A549 (cell line): ENCODE data around the gene FAM89B.

Experiments
- BHLHE40 ChIP-seq: IDR thresholded peaks from 2 replicates; pipeline ENCODE4 v1.6.1; 2012; ENCODE audit warnings: low read depth, low read length, inconsistent platforms
- CHD2 ChIP-seq: fragments of 150-350 bp; IDR thresholded peaks from 2 replicates; pipeline ENCODE4 v1.6.1; 2014; ENCODE audit warnings: low read length; ENCODE audit not compliant: partially characterized antibody
- CTCF ChIP-seq: fragments of >200 bp; sonication (Bioruptor Twin); formaldehyde crosslinking; IDR thresholded peaks from 3 replicates; pipeline ENCODE4 v1.5.1; 2016
- HDAC2 ChIP-seq: fragments of 200-600 bp; sonication (generic); IDR thresholded peaks from 2 replicates; pipeline ENCODE4 v1.6.1; 2016
- JUN ChIP-seq, 2 experiments: fragments of >200 bp; sonication (Bioruptor Twin); formaldehyde crosslinking; IDR thresholded peaks; 2 replicates in 1 of 2; 3 replicates in 1 of 2; pipeline ENCODE4 v1.6.1; 2016 to 2017
- KDM1A ChIP-seq: fragments of 200-600 bp; sonication (generic); IDR thresholded peaks from 2 replicates; pipeline ENCODE4 v1.6.1; 2016; ENCODE audit warnings: low read depth, mild to moderate bottlenecking
- KDM5A ChIP-seq: fragments of 200-600 bp; sonication (generic); IDR thresholded peaks from 2 replicates; pipeline ENCODE4 v1.6.1; 2016; ENCODE audit warnings: antibody characterized with exemption, mild to moderate bottlenecking
- NR3C1 ChIP-seq: fragments of >200 bp; sonication (Bioruptor Twin); formaldehyde crosslinking; IDR thresholded peaks from 3 replicates; pipeline ENCODE4 v1.6.1; 2017
- PBX3 ChIP-seq: IDR thresholded peaks from 2 replicates; pipeline ENCODE4 v1.6.1; 2012
- RCOR1 ChIP-seq: fragments of 150-350 bp; IDR thresholded peaks from 2 replicates; pipeline ENCODE4 v1.6.1; 2014; ENCODE audit warnings: antibody characterized with exemption, low read length, low read depth
- RFX5 ChIP-seq: fragments of 450-650 bp; IDR thresholded peaks from 2 replicates; pipeline ENCODE4 v1.7.1; 2014; ENCODE audit warnings: antibody characterized with exemption, mild to moderate bottlenecking, moderate library complexity
- ZNF302 ChIP-seq: fragments of 250-450 bp; sonication (Bioruptor Pico); IDR thresholded peaks from 2 replicates; pipeline ENCODE4 v1.9.0; 2021; ENCODE audit warnings: inconsistent platforms, mild to moderate bottlenecking, moderate library complexity

GRCh38 chr11:65562020-65562419 is 10.3 kb upstream of the FAM89B start:
- TF ChIP-seq KDM1A: no peak
- no peak for TF ChIP-seq RCOR1
- no peak for TF ChIP-seq CTCF
- TF ChIP-seq JUN (IDR thresholded peaks at IDR 0.05): no peak
- no peak for TF ChIP-seq CHD2
- TF ChIP-seq HDAC2: no peak
- TF ChIP-seq KDM5A: no peak
- no peak for TF ChIP-seq BHLHE40
- TF ChIP-seq PBX3: no peak
- TF ChIP-seq NR3C1: no peak
- TF ChIP-seq ZNF302 (CRISPR knock-in tag): no peak
- no peak for TF ChIP-seq RFX5
